KMS-11 (cell line): ENCODE results near the gene CD99.
"Not testable (repeated sequence)": the region's sequence is repeated elsewhere in the genome, so short reads cannot be mapped to it uniquely, and the experiment has no call there.

Source experiments
- H2AFZ ChIP-seq: fragments of 200-600 bp; sonication (generic); 2 replicates; pipeline ENCODE4 v1.6.1; 2016; ENCODE audit warnings: antibody characterized with exemption, mixed run types, low read depth
- H3K27ac ChIP-seq: fragments of 200-600 bp; sonication (generic); 2 replicates; pipeline ENCODE4 v1.6.1; 2016; ENCODE audit warnings: mild to moderate bottlenecking, mixed run types
- H3K27me3 ChIP-seq: fragments of 200-600 bp; sonication (generic); 2 replicates; pipeline ENCODE4 v1.6.1; 2017; ENCODE audit warnings: mild to moderate bottlenecking, low read depth, mixed run types, moderate library complexity; ENCODE audit not compliant: insufficient read depth
- H3K36me3 ChIP-seq: fragments of 200-600 bp; sonication (generic); 2 replicates; pipeline ENCODE4 v1.6.1; 2017; ENCODE audit warnings: mild to moderate bottlenecking, mixed run types; ENCODE audit not compliant: insufficient read depth
- H3K4me1 ChIP-seq: fragments of 200-600 bp; sonication (generic); 2 replicates; pipeline ENCODE4 v1.6.1; 2016; ENCODE audit warnings: mild to moderate bottlenecking, low read depth, mixed run types; ENCODE audit not compliant: poor library complexity, severe bottlenecking
- H3K4me2 ChIP-seq: fragments of 200-600 bp; sonication (generic); 2 replicates; pipeline ENCODE4 v1.7.0; 2016; ENCODE audit warnings: mild to moderate bottlenecking, mixed run types
- H3K4me3 ChIP-seq: fragments of 200-600 bp; sonication (generic); IDR thresholded peaks from 2 replicates; pipeline ENCODE4 v1.6.1; 2017; ENCODE audit warnings: low read depth, low read length, mixed read lengths; ENCODE audit not compliant: insufficient read depth
- H3K79me2 ChIP-seq: fragments of 200-600 bp; sonication (generic); 2 replicates; pipeline ENCODE4 v1.6.1; 2016; ENCODE audit warnings: low read depth, mixed run types; ENCODE audit not compliant: insufficient read depth
- H3K9ac ChIP-seq: fragments of 200-600 bp; sonication (generic); 2 replicates; pipeline ENCODE4 v1.6.1; 2016; ENCODE audit warnings: mild to moderate bottlenecking, mixed run types
- H4K20me1 ChIP-seq: fragments of 200-600 bp; sonication (generic); 2 replicates; pipeline ENCODE4 v1.6.1; 2016; ENCODE audit warnings: mild to moderate bottlenecking, mixed run types; ENCODE audit not compliant: insufficient read depth
- TF ChIP-seq, protein P1 (sequence below): fragments of 200-600 bp; sonication (generic); conservative IDR thresholded peaks from 2 replicates; pipeline ENCODE4 v1.6.1; 2017; ENCODE audit warnings: low read depth, mild to moderate bottlenecking, antibody characterized with exemption, low read length, moderate library complexity, mixed read lengths

CD99 gene

DNA sequence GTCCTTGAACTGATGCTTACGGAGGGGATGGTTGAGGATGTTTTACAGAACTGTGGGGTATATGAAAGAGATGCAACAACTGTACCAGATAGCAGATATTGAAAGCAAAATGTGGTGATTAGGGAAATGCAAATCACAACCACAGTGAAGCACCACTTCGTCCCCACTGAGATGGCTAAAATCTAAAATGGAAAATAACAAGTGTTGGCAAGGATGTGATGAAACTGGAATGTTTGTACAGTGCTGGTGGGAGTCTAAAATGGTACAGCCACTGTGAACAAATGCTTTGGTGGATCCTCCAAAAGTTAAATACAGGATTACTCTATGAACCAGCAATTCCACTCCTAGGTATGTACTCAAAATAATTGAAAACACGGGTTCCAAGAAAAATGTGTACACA, 83.7 kb downstream of the CD99 start:
- Histone ChIP-seq H3K27me3 (no peaks in the 10 kb centered on the region), H3K79me2 (no peaks in the 10 kb centered on the region), H3K4me3 (no peak overlapping the region), H3K9ac (no peak overlapping the region), H2AFZ (no peak overlapping the region), H3K4me1 (no peaks in the 10 kb centered on the region), H3K4me2 (no peak overlapping the region), H3K27ac (no peak overlapping the region), H3K36me3 (no peaks in the 10 kb centered on the region), H4K20me1 (no peaks in the 10 kb centered on the region)
- TF ChIP-seq, protein P1, sequence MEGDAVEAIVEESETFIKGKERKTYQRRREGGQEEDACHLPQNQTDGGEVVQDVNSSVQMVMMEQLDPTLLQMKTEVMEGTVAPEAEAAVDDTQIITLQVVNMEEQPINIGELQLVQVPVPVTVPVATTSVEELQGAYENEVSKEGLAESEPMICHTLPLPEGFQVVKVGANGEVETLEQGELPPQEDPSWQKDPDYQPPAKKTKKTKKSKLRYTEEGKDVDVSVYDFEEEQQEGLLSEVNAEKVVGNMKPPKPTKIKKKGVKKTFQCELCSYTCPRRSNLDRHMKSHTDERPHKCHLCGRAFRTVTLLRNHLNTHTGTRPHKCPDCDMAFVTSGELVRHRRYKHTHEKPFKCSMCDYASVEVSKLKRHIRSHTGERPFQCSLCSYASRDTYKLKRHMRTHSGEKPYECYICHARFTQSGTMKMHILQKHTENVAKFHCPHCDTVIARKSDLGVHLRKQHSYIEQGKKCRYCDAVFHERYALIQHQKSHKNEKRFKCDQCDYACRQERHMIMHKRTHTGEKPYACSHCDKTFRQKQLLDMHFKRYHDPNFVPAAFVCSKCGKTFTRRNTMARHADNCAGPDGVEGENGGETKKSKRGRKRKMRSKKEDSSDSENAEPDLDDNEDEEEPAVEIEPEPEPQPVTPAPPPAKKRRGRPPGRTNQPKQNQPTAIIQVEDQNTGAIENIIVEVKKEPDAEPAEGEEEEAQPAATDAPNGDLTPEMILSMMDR, result no peak

DNA sequence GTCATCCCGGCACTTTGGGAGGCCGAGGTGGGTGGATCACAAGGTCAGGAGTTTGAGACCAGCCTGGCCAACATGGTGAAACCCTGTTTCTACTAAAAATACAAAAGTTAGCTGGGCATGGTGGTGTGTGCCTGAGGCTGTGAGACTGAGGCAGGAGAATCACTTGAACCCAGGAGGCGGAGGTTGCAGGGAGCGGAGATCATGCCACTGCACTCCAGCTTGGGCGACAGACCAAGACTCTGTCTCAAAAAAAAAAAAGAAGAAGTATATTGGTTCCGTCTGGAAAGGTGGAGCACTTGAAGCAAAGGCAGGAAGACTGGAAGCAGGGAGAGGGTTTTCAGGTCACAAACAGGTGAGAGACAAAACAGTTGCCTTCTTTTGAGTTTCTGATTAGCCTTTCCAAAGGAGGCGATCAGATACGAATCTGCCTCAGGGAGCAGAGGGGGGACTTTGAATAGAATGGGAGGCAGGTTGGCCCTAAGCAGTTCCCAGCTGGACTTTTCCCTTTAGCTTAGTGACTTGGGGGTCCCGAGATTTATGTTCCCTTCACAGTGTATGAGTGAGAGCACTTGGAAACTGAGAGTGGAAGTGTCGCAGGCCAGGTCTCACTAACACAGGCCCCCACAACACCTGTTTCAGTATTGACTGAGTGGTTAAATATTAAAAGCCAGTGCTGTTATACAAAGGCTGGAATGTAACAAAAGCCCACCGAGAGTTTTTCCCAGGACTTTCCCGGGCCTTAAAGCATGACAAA, 89.6 kb downstream of the CD99 start:
- not testable (repeated sequence) for H3K9ac ChIP-seq, H2AFZ ChIP-seq, H4K20me1 ChIP-seq, H3K36me3 ChIP-seq, H3K4me2 ChIP-seq, H3K27me3 ChIP-seq, H3K4me1 ChIP-seq, H3K4me3 ChIP-seq, H3K79me2 ChIP-seq, H3K27ac ChIP-seq

DNA sequence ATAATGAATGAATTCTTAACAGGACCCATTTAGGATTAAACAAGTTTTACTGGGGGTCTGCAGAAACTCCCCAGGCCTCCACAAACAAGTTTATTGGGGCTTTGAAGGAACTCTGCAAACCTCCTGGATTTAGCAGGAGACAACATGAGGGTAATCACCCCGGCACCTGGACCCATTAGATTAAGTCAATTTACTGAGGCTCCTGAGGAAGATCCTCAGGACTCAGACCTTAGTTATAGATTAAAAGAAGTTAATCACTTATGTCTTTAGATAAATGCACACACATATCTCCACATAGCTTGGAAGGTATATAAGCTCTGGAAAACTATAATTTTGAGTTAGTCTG, 90.1 kb downstream of the CD99 start:
- no peak overlapping the region for H3K4me2 ChIP-seq
- no peak overlapping the region for H2AFZ ChIP-seq
- H3K9ac ChIP-seq, result no peak overlapping the region
- H3K27me3 ChIP-seq, result no peaks in the 10 kb centered on the region
- no peaks in the 10 kb centered on the region for H3K4me1 ChIP-seq
- no peak overlapping the region for H3K4me3 ChIP-seq
- no peaks in the 10 kb centered on the region for H3K79me2 ChIP-seq
- no peak overlapping the region for H3K27ac ChIP-seq
- no peaks in the 10 kb centered on the region for H3K36me3 ChIP-seq
- no peaks in the 10 kb centered on the region for H4K20me1 ChIP-seq
- TF ChIP-seq, protein P1, result no peak

DNA sequence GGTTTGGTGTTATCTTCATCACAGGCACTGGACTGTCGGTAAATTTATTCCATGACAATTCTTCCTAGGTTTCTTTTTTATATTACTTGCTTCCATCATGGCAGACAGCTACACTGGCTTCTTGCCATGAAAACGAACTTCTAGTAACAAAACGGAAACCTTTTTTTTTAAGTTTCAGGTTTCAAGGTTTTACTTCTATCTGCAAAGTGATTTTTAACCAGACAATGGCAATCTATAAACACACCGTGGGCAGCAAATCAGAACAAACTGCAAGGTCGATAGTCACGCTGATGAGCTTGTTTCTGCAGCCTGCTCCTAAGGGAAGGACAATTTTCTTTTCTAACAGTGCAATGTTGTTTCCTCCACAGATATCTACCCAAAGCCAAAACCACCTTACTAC, 90.6 kb downstream of the CD99 start:
- H3K9ac ChIP-seq, result no peak overlapping the region
- H4K20me1 ChIP-seq, result no peaks in the 10 kb centered on the region
- no peaks in the 10 kb centered on the region for H3K4me1 ChIP-seq
- H3K36me3 ChIP-seq, result no peaks in the 10 kb centered on the region
- peak overlapping the region; percentile 36; the same call in 1 of the 2 replicates for H3K4me2 ChIP-seq
- TF ChIP-seq, protein P1, result no peak
- H3K27ac ChIP-seq, result no peak overlapping the region; the same call in 1 of the 2 replicates
- no peaks in the 10 kb centered on the region for H3K27me3 ChIP-seq
- H2AFZ ChIP-seq, result no peak overlapping the region
- H3K79me2 ChIP-seq, result no peaks in the 10 kb centered on the region
- no peak overlapping the region for H3K4me3 ChIP-seq

DNA sequence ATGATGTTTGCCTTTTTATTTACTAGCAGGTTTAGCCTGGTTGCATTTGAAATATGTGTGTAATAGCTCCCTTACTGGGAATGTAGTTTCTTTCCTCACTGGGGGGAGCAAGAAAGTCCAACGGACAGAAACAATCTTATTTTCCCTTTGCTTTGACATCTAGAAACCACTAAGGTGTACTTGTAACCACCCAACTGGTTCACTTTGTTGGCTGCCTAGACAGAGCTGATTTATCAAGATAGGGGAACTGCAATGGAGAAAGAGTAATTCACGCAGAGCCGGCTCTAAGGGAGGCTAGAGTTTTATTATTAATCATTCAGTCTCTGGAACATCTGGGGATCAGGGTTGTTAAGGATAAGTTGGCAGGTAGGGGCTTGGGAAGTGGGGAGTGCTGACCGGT, 91.1 kb downstream of the CD99 start:
- Histone ChIP-seq H3K9ac (no peak overlapping the region), H2AFZ (no peak overlapping the region), H3K27ac (no peak overlapping the region; the same call in 1 of the 2 replicates), H4K20me1 (no peaks in the 10 kb centered on the region), H3K4me3 (no peak overlapping the region), H3K79me2 (no peaks in the 10 kb centered on the region), H3K4me1 (no peaks in the 10 kb centered on the region), H3K4me2 (peak overlapping the region; percentile 36; the same call in 1 of the 2 replicates), H3K27me3 (no peaks in the 10 kb centered on the region), H3K36me3 (no peaks in the 10 kb centered on the region)
- TF ChIP-seq, protein P1, result no peak
